Measurements from ENCODE around the gene AHCYL2. TPM values are rescaled to one million over a fixed set of nuclear protein-coding genes. Genes with fewer than 3 reads are reported as not detected.

Gene AHCYL2
- total and polyA plus RNA-seq, 2 donors (not counting 3 experiments of a cell fraction or from before 2014, with no cell fraction given), result 10.8 to 13.5 TPM

- peak within 1 kb of the TSS; percentile 69 for H3K9ac ChIP-seq (replicated peaks; ENCODE audit: extremely low read depth, insufficient read depth, low read length)
- intact Hi-C loops (cut with micrococcal nuclease) (loop anchor here (1.0 to 2.0 kb wide), 2 partner anchors 39 to 177 kb away; partner anchors contain the start of gene NRF1), dilution Hi-C loops (cut with MboI; ENCODE audit: extremely low pct_ligation_motif_present, low sequenced_read_pairs) (no loop called here)
- peak within 1 kb of the TSS; percentile 76 for H3K4me2 ChIP-seq (ENCODE audit: insufficient read depth, low read length)
- DNase-seq (ENCODE audit: low read depth, low spot score) (peak; percentile 92), FAIRE-seq (peak; percentile 78)
- H2AFZ ChIP-seq (ENCODE audit: low read depth, low read length), result peak within 1 kb of the TSS; percentile 100
- H3K4me3 ChIP-seq (replicated peaks in 1 of 3; ENCODE audit: insufficient read depth in 1 of 3, low read depth in 1 of 3, low read length in 3 of 3), result peak within 1 kb of the TSS; percentile 66 to 93 (median 90)
- BruUV-seq (replicated peaks), result TSS peak; percentile 14
- ChIA-PET CTCF (interaction anchor here (0.6 to 4.0 kb wide), 19 partner anchors 10 to 427 kb away, joined by 3 to 44 read pairs (median 4); no protein-coding TSS in a partner anchor), POLR2A (interaction anchor here (0.5 kb wide), 1 partner anchor 96 kb away, joined by 3 read pairs; no protein-coding TSS in a partner anchor)
- H3K79me2 ChIP-seq (ENCODE audit: control insufficient read depth, insufficient read depth, low read length), result peaks cover 18% of the 10 kb centered on the region
- no peaks in the 10 kb centered on the region for H4K20me1 ChIP-seq (replicated peaks; ENCODE audit: control insufficient read depth, extremely low read depth, insufficient read depth, low read length)
- H3K9me3 ChIP-seq (replicated peaks; ENCODE audit: control insufficient read depth, insufficient read depth, low read length), result no peaks in the 10 kb centered on the region
- no peaks in the 10 kb centered on the region for H3K36me3 ChIP-seq (ENCODE audit: control insufficient read depth in 2 of 2, extremely low read depth in 1 of 2, insufficient read depth in 2 of 2, low read length in 2 of 2)
- no peaks in the 10 kb centered on the region for H3K9me1 ChIP-seq (replicated peaks; ENCODE audit: control insufficient read depth, extremely low read depth, insufficient read depth, low read length)
- peaks cover 2 to 5% of the 10 kb centered on the region in 2 experiments for H3K27me3 ChIP-seq (ENCODE audit: control insufficient read depth in 2 of 2, insufficient read depth in 2 of 2, low read length in 2 of 2)
- peak within 1 kb of the TSS; percentile 54 for H3K27ac ChIP-seq (ENCODE audit: insufficient read depth, low read depth, low read length)
- peak; percentile 72 for TF ChIP-seq POLR2AphosphoS5 (IDR thresholded peaks at IDR 0.05; ENCODE audit: insufficient read depth, low read depth, low read length)
- no peak for TF ChIP-seq MAX (IDR thresholded peaks at IDR 0.05; ENCODE audit: insufficient read depth, insufficient read length)
- no peak for TF ChIP-seq MYC (IDR thresholded peaks at IDR 0.05; ENCODE audit: low read depth, low read length)
- no peak for TF ChIP-seq GATA2 (IDR thresholded peaks at IDR 0.05; ENCODE audit: insufficient read depth, insufficient read length, low read depth, low read length)
- no peak for TF ChIP-seq JUN (IDR thresholded peaks at IDR 0.05; ENCODE audit: borderline replicate concordance, insufficient read depth, insufficient read length, low read depth)
- TF ChIP-seq EZH2 (IDR thresholded peaks at IDR 0.05; ENCODE audit: borderline replicate concordance, low read depth, low read length, severe bottlenecking), result no peak
- peak; percentile 86 for TF ChIP-seq POLR2A (IDR thresholded peaks at IDR 0.05; ENCODE audit: low read depth, low read length)
- TF ChIP-seq CTCF (IDR thresholded peaks at IDR 0.05; ENCODE audit: extremely low read depth in 1 of 2, insufficient read depth in 1 of 2, low read depth in 1 of 2, low read length in 2 of 2), result peak in 1 of 2 donors; percentile 5
- TF ChIP-seq FOS (IDR thresholded peaks at IDR 0.05; ENCODE audit: borderline replicate concordance, insufficient read depth, low read length), result no peak
- peaks cover 21% of the 10 kb centered on the region for H3K4me1 ChIP-seq (ENCODE audit: control insufficient read depth, extremely low read depth, insufficient read depth, low read length)
Observed at GRCh38 chr7:129433847-129434674, 209.2 kb downstream of the AHCYL2 start, which contains the start of gene STRIP2. STRIP2 (plus strand) TSS chr7:129434432; CDS start chr7:129434473, 41 bp downstream.
